Islet of Langerhans (tissue), 1 donor: ENCODE results near the gene PTHLH.
A peak's percentile ranks its signal among the peaks of the same experiment; 100 is the strongest.

Experiments used
- FAIRE-seq: peaks from one replicate; lab custom pipeline; 2011; peaks lifted over from hg19 to GRCh38; lab: Jason Lieb, UNC

Gene PTHLH

DNA sequence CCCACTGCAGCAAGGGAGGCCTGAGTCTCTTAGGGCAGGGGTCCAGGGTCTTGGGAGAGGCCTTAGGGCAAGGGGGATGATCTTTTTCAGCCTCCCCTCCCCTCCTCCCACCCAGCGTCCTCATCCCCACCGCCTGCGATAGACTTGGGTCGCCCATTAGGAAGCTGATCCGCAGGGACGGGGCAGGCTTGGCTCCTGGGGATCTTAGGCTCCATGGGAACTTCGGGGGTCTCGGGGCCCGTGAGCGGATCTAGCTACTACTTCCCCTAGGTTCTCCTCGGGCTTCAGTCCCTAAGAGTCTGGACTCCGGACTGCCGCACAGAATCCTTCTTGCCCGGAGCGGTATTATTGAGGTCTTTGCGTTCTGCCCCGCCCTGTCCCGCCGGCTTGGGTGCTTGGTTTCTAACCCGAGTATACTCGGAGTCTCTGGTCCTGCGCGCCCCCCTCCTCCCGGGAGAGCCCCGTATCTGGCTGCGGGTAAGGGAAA, 2.2 kb upstream of the PTHLH start:
- no peak for FAIRE-seq

DNA sequence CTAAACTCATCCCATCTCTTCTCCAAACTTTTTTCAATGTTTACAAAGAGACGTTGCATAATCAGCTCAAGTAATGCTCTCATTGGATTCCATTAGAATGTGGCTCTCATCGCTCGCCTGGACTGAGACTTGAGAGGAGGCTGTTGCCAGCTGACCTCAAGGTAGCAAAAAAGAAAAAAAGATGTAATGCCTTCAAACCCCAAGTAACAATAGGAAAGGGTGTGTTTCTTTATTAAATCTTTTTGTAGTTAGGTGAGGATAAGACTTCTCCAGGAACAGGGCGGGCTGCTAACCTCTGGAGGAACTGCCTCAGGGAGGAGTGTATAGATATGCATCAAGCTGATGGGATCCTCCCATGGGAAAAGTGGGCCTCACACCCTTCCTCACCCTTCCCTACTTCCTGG, 956 bp upstream of the PTHLH start:
- no peak for FAIRE-seq

DNA sequence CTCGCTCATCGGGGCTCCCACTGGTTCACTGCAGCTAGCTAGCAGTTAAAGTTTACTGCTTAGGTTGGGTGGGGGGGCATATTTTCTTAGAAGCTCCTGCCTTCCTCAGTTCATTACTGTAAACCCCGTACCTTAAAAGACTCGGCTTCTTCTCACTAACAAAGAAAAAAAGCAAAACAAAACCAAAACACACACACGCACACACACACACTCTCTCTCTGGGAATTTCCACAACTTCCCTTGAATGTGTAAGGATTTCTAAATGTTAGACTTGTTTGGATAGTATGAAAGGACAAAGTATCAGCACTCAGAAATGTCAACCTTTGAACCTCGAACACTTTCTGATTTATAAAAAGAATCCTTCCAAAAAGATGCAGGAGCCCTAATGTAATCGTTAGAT, 927 bp downstream of the PTHLH start:
- no peak for FAIRE-seq

DNA sequence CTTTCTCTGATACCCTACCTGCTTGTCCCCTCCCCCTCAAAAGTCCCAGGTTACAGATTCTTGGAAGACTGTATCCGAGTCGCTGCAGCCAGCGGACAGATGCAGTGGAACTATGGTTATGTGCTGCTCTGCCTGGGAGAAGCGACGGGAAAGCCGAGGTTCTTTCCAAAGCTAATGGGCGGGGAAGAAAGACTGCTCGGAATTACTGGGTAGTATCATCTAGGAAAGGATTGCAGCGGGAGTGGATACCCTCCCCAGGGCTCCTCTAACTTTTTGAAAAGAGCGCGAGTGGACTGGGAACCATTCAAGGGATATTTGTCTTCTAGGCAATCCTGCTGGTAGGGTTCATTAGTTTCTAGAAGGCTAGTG, 1.4 kb downstream of the PTHLH start:
- no peak for FAIRE-seq

DNA sequence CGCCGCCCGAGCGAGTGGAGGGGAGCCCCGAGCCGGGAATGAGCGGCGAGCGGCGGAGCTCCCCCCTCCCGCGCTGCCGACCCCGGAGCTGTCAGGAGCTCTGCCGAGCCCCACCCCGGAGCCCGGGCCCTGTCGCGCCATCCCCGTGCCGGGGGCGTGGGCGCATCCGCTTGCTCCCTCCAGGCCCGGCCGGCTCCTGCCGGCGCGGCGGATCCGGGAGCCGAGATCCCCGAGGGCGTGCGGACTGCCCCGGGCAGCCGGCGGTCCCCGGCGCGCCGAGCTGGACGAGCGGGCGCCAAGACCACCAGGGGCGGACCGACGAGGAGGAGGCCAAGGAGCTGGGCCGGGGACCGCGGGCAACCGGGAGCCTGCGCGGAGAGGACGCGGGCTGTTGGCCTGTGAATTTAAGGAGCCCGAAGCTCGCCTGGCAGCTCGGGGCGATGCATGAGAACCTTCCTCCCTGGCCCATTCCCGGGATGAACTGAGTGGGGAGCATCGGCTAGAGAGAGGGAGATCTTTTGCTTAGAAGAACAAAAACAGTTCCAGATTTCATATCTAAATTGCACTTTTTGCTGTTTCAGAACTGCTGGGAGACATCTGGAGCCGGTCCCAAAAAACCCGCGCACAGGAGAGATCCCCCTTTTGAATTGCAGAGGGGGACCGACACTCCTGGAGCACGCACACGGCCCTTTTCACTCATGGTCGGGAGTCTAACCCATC, 2.0 kb downstream of the PTHLH start:
- no peak for FAIRE-seq

DNA sequence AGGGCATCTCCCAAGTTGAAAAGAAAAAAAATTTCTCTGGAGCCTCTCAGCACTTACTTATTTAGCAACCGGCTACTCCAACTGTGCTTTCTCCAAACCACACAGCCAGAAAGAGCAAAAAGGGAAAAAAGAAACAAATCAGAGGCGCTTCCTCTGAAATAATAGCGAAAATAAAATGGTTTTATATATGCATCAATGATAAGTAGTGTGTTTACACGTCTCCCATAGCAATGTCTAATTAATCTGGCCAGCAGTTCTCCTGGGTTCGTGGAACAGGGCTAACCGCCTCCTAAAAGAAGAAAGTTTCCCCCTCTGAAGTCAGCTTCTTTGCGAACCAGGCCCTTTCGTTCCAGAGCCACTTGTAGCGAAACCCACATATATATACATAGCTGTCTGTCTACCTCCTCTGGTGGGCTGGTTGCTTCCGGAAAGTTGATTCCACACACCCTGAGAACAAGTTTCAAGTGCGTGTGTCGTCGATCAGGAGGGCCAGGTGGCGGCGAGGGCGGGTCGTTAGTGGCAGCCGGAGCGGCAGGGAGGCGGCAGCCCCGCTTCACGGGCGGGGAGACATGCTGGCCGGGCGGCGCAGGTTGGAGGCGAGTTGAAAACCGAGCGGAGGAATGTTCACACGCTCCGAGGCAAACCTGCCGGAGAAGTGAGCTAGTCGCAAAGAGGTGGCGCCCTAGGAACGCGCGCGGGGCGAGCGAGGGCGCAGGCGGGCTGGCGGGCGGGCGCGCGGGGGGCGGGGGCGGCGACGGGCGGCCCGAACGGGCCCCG, 2.7 kb downstream of the PTHLH start:
- no peak for FAIRE-seq

DNA sequence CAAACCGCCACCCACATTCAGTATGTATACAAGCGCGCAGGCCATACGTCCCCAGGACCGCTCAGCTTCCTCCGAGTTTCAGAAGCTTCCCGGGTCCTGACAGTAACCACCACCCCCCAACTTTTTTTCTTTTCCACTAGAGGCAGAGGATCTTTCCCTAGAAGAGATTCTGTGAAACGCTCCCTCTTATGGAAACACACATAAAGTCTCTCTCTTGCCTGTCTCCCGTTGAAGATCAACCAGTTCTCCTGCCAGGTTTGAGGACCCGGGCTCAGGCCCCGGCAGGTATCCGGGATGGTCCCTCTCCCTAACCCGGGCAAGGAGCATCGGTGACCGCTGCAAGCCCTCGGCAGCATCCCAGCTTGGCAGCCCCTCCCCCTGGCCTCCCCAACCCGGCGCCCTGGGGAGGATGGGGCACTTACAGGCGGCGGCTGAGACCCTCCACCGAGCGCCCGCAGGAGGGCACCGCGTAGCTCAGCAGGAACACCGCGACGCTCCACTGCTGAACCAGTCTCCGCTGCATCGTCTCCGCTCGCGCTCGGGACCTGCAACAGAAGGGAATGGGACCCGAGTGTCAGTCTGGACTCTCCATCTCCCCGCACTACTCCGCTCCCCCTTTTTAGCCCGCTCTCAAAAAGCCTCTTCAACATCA, 3.4 kb downstream of the PTHLH start:
- no peak for FAIRE-seq

DNA sequence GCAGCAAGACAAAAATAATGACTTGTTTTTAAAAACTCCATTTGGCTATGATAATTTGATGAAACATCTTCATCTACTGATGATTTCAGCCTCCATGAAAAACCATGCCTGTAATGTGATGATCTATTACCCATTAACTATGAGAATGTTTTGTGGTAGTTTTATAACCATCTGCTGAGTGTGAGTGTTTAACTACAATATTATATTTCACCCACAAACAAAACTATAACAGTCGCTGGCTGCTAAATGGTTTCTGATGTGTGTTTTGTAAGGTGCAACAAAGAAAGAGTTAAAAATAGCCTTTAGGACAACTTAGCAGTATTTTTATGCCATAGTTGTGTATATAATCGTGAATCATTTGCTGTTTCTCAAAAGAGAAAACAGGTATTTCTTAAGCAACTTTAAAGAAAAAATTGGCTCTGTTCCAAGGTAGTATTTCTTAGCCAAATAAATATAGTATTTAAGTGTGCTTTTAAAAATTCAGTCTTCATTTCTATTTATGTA, 4.9 kb downstream of the PTHLH start:
- no peak for FAIRE-seq

DNA sequence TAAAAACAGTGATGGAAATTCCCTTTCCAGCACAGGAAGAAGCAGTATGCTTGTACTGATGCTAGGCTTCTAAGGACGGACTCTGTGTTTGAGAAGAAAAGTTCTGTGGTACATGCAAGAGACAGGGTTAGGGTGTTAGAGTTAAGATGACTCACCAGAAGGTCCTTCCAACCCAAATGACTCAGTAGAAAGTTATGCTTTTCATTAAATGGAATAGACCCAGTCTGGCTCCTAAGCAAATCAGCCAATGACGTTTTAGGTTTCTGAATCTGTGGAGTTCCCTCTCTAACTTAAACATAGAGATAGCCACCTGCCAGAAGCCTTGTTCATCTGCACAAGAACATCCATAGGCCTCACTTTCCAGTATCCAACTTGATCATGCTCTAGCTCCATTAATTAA, 5.7 kb downstream of the PTHLH start:
- FAIRE-seq: no peak

DNA sequence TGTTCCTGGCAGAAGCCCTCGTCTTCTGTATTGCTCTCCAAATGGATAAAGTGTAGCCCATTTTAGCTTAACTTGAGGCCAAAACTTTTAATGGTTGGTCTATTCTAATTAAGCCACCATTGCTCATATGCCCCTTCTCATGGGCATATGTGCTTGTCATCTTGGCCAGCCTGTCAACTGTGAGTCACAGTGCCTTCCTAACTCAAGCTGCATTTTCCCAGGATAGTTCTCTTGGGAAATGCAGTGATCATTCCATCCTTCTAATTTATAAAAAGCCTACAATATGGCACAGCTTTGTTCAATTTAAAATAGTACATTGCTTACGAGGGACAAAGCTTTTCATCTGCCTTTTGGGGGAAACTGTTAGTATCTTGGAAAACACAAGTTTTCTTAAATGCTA, 6.6 kb downstream of the PTHLH start:
- FAIRE-seq: no peak

DNA sequence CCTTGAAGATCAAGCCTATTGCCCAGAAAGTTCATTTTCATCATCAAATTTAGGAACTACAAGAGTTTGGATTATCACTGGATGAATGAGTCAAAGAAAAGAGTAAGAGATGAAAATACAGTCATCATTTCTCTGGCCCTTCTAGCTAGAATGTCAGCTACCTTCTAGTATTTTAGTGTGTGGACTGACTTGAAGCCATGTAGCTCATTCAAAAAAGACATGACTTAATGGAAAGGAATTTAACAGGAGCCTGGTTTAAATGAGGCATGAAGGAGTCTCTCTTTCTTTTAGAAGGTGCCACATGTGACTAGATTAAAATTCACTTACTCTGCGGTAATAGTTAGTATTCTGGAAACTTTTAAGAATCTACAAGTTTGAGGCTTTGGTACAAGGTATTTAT, 7.1 kb downstream of the PTHLH start:
- FAIRE-seq: no peak

DNA sequence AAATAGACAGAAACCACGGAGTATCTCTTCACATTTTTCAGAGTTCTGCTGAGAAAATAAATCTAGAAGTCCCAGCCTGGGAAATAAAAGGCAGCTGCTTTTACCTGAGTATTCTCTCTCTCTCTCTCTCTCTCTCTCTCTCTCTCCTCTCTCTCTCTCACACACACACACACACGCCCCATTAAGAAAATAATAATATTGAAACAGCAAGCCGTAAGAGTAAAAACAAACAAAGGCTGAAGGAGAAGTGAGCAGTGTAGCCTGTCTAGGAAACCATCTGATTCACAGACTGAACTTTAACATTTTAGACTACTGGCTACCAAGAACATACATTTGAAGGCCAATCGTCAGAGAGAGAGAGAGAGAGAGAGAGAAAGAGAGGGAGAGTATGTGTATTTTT, 8.4 kb downstream of the PTHLH start:
- no peak for FAIRE-seq

DNA sequence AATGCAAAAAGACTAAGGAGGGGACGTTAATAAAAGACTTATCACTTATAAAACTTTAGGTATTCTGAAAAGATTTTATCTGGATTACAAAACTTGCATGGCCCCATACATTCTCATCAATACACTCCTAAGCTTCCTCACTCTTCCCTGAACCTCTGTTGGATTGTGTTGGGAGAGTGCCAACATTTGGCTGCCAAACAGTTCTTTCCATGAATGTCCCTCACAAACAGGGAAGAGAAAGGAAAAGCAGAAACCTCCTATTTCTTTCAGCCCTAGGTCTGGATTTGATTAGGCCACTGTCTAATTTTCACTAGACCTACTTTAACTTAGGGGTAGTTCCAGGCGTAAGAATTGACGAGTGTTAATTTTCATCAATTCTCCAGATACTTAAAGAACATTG, 11.7 kb downstream of the PTHLH start:
- no peak for FAIRE-seq

DNA sequence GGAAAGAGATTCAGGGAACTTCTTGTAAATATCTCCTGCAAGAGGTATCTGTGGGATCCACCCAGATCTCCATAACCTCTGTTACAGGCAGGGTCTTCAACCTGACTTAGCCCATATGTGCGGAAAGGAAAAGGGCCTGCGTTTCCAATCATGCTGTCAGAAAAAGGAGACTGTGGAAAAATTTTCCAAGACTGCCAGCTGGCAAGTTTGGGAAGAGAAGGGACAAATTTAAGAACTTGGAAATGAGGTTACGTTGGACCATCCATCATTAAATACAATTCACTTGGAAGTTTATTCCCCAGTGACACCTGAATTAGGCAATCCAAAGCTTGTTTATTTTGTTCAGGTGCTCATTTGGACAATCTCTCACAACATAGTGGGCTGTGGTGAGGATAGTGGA, 13.9 kb downstream of the PTHLH start:
- no peak for FAIRE-seq

DNA sequence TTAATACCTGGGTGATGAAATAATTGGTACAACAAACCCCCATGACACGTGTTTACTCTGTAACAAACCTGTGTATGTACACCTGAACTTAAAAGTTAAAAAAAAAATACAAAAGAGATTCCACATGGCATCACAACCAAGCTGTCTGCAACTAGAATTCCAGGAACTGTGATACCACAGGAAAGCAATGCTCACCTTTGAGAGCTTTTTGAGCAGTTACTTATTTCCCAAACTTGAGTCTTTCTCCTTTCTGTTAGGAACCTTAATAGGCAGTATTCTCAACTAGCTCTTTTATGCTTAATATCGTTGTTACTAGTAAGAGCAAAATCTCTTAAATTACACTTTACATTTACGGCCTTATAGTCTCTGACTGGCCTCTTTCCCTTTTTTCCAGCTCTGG, 15.2 kb downstream of the PTHLH start:
- no peak for FAIRE-seq

DNA sequence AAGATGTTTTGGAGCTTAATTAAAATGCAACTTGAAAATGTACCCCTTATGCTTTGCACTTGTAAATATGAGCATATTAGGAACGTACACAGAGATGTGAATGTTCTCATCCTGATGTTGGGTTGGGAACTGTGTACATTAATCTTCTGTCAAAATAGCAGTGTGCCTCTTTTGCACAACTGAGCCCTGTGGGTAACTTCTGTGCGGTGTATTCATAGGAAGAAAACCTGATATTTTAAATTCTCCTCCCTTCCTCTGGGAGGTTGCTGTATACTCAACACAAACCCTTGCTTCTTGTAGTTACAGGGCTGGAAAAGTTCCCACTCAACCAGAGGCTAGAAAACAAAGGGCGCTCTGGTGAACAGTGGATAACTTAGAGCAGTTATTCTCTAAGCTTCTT, 18.7 kb downstream of the PTHLH start:
- no peak for FAIRE-seq

DNA sequence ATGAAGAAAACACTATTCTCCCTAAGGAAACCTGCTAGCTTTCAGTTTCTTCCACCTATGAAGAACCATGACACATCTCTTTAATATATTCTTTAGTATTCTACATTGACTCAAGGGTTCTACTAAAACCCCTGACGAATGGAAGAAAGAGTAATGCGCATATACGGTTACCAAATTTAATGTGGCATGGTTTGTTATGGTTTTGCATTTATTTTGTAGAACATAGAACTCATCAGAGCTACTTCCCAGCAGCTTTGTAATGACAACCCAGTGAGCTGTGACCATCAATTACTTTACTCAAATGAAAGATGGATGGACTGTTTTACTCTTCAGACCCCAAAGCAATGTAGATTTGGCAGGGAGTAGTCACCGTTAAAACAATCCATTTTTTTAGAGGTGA, 19.2 kb downstream of the PTHLH start:
- no peak for FAIRE-seq

DNA sequence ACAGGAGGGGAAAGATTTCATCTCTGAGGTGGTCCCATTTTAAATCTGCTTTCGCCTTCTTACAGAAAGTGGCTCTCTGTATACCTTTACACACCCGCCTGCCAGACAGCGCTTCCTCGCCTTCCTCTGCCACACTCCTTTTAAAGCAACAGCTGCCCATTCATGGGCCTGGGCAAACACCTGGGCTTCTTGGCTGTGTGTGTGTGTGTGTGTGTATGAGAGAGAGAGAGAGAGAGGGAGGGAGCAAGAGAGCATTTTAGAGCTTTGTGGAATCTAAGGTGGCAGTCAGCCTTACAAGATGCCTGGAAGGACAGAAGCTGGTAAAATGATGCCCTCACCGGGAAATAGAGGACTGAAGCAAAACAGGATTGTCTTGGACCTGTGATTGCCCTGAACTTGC, 20.0 kb downstream of the PTHLH start:
- no peak for FAIRE-seq

DNA sequence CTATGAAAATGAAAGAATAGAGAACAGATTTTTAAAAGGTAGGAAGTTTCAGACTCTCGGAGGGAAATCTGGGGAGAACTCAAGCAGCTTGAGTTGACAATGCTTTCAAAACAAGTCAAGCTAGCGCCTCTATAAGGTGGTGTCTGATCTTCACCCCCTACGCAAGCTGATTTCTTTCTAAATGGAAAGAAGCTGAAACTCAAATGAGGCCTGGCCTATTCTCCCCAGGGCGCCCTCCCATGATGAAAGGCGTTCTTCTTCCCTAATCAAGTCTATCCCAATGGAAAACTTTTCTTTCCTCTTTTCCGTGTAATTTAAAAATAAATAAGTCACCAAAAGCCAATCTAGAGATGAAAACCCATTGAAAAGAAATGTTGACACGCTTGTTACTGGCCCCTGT, 20.6 kb downstream of the PTHLH start:
- FAIRE-seq: no peak

DNA sequence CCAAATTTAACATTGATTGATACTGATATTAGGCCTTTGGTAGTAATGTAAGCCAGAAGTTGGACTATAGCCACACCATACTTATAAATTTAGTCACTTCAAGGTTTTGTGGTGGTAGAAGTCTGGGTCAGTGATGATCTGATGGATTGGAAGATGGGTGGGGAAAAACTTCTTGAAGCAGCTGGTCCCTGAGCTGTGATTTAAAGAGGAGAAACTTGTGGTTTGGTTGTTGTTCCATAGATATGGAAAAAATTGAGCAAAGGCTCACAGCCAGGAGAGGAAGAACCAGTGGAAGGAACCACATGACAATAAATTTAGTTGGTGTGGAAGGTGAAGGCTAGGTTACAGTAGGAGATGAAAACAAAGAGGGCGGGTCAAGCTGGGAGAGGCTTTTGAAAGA, 26.1 kb downstream of the PTHLH start:
- FAIRE-seq: no peak

DNA sequence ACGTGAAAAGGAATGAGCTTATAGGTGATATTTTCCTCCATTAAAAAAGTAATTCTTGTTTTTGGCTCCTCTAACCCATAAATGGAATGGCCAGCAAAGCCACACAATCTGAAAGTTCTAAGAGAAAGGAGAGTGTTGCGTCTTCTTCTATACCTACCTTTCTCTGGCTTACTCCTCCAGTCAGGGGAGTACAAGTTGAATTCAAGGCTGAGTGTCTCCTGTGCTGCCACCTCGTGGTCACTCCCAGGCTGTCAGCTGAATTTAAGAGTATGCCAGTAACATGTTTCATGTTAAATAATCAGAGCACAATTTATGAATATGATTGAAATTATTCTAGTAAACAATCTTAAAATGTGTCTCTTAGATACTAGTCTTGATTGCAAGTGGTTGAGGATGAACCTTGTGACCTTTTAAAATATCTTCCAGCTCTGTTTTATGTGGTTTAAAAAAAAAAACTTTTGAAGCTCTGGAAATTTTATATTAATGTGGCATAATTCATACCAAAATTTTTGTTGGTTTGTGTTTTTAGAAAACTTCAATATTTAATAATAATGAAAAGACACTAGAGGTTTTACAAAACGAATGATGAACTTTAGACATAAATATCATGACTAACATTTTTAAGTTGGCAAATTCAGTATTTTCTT, 31.7 kb downstream of the PTHLH start:
- FAIRE-seq: peak; percentile 89

DNA sequence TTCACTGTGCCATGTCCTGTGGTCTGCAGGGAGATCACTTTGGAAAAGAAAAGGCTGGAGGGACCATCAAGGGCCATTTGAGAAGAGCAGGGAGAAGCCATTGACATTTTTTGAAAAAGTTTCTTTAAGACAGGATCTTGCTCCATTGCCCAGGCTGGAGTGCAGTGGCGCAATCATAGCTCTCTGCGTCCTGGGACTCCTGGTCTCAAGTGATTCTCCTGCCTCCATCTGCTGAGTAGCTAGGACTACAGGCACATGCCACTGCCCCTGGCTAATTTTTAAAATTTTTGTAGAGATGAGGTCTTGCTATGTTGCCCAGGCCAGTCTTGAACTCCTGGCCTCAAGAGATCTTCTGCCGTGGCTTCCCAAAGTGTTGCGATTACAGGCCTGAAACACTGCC, 32.3 kb downstream of the PTHLH start:
- FAIRE-seq: no peak

DNA sequence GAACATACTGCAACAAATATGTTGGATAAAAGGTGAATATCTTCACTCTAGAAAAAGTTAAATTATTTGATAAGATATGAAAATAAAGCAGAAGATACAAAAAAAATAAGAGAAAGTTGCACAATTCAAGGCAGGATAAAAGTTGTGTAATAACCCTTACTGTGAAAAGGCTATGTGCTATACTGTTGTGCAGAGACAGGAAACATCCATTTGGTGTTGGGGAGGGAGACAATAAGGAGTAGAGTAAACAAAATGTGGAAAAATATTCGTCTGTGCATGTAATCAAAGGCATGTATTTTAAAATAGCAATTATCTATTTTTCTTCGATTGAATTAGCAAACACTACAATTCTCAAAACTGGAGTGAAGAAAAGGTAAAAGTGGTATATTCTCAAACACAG, 34.8 kb downstream of the PTHLH start:
- no peak for FAIRE-seq
